ENCODE measurements around the gene TBC1D24. TPM values are rescaled to one million over a fixed set of nuclear protein-coding genes. Genes with fewer than 3 reads are reported as not detected.
"Not testable (repeated sequence)": the region's sequence is repeated elsewhere in the genome, so short reads cannot be mapped to it uniquely, and the experiment has no call there.

The TBC1D24 gene
- total RNA-seq, 3 donors from 2014 or later: 6.9 to 14.3 (median 8.5) TPM

GRCh38 chr16:2475413-2476344 lies 752 bp downstream of the TBC1D24 start:
- DNase-seq: peak; percentile 35 to 69 (median 65)
- peak; percentile 47 for ATAC-seq
- peaks cover 26% of the 10 kb centered on the region for H3K4me1 ChIP-seq (ENCODE audit: low read depth)

GRCh38 chr16:2476345-2476720 lies 1.4 kb downstream of the TBC1D24 start:
- DNase-seq (no peak), ATAC-seq (no peak)
- TF ChIP-seq, protein P1, sequence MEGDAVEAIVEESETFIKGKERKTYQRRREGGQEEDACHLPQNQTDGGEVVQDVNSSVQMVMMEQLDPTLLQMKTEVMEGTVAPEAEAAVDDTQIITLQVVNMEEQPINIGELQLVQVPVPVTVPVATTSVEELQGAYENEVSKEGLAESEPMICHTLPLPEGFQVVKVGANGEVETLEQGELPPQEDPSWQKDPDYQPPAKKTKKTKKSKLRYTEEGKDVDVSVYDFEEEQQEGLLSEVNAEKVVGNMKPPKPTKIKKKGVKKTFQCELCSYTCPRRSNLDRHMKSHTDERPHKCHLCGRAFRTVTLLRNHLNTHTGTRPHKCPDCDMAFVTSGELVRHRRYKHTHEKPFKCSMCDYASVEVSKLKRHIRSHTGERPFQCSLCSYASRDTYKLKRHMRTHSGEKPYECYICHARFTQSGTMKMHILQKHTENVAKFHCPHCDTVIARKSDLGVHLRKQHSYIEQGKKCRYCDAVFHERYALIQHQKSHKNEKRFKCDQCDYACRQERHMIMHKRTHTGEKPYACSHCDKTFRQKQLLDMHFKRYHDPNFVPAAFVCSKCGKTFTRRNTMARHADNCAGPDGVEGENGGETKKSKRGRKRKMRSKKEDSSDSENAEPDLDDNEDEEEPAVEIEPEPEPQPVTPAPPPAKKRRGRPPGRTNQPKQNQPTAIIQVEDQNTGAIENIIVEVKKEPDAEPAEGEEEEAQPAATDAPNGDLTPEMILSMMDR (IDR thresholded peaks at IDR 0.05): no peak
- intact Hi-C loops (cut with DNase I, micrococcal nuclease): no loop called here
- H3K4me3 ChIP-seq: no peak overlapping the region
- peaks cover 25% of the 10 kb centered on the region for H3K4me1 ChIP-seq (ENCODE audit: low read depth)
- H3K36me3 ChIP-seq (ENCODE audit: low read depth): no peaks in the 10 kb centered on the region
- H3K9me3 ChIP-seq: no peaks in the 10 kb centered on the region

More at GRCh38 chr16:2475413-2476344, 752 bp downstream of the TBC1D24 start:
- Histone ChIP-seq H3K4me3 (peak overlapping the region; percentile 54), H3K9me3 (no peaks in the 10 kb centered on the region), H3K36me3 (ENCODE audit: low read depth) (no peaks in the 10 kb centered on the region)
- intact Hi-C loops (cut with DNase I, micrococcal nuclease): no loop called here
- TF ChIP-seq, protein P1 (IDR thresholded peaks at IDR 0.05): no peak

GRCh38 chr16:2476741-2477140 lies 1.8 kb downstream of the TBC1D24 start:
- DNase-seq (no peak), ATAC-seq (no peak)
- H3K4me3 ChIP-seq: no peak overlapping the region
- no peaks in the 10 kb centered on the region for H3K9me3 ChIP-seq
- TF ChIP-seq, protein P1 (IDR thresholded peaks at IDR 0.05): no peak
- no peaks in the 10 kb centered on the region for H3K36me3 ChIP-seq (ENCODE audit: low read depth)
- H3K4me1 ChIP-seq (ENCODE audit: low read depth): peaks cover 25% of the 10 kb centered on the region
- intact Hi-C loops (cut with DNase I, micrococcal nuclease): no loop called here

DNA sequence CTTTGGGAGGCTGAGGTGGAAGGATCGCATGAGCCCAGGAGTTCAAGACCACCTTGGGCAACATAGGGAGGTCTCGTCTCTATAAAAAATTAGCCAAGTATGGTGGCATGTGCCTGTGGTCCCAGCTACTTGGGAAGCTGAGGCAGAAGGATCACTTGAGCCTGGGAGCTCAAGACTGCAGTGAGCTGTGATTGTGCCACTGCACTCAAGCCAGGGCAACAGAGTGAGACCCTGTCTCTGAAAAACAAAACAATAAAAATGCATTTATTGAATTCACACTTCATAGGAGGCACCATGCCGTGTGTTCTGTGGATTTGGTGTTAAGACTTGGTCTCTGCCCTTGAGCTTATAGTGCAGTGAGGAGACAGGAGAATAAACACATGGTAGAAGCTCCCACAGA lies 2.4 kb downstream of the TBC1D24 start:
- TF ChIP-seq, protein P1 (IDR thresholded peaks at IDR 0.05): no peak
- Histone ChIP-seq H3K9me3 (no peaks in the 10 kb centered on the region), H3K4me1 (ENCODE audit: low read depth) (peaks cover 24% of the 10 kb centered on the region), H3K4me3 (no peak overlapping the region), H3K36me3 (ENCODE audit: low read depth) (no peaks in the 10 kb centered on the region)
- ATAC-seq: no peak
- DNase-seq: no peak
- intact Hi-C loops (cut with DNase I, micrococcal nuclease): no loop called here

GRCh38 chr16:2478279-2478678 lies 3.4 kb downstream of the TBC1D24 start:
- intact Hi-C loops (cut with DNase I, micrococcal nuclease): no loop called here
- Histone ChIP-seq H3K4me3 (no peak overlapping the region), H3K9me3 (no peaks in the 10 kb centered on the region), H3K4me1 (ENCODE audit: low read depth) (peaks cover 22% of the 10 kb centered on the region), H3K36me3 (ENCODE audit: low read depth) (no peaks in the 10 kb centered on the region)
- ATAC-seq (no peak), DNase-seq (no peak)
- TF ChIP-seq, protein P1 (IDR thresholded peaks at IDR 0.05): no peak

DNA sequence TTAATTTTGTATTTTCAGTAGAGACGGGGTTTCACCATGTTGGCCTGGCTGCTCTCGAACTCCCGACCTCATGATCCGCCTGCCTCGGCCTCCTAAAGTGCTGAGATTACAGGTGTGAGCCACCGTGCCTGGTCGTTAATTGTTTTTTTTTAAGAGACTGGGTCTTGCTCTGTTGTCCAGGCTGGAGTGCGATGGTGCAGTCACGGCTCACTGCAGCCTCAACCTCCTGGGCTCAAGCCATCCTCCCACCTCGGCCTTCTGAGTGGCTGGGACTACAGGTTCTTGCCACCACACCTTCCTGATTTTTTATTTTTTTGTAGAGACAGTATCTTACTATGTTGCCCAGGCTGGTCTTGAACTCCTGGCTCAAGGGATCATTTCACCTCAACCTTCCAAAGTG lies 5.1 kb downstream of the TBC1D24 start:
- H3K4me3 ChIP-seq; H3K9me3 ChIP-seq; H3K36me3 ChIP-seq (ENCODE audit: low read depth); ATAC-seq; DNase-seq; intact Hi-C loops (cut with DNase I, micrococcal nuclease): not testable (repeated sequence)
- H3K4me1 ChIP-seq (ENCODE audit: low read depth): peaks cover 18% of the 10 kb centered on the region
